RPMI7951 (cell line): ENCODE results near the gene ZNF750. TPM values are rescaled to one million over a fixed set of nuclear protein-coding genes. Genes with fewer than 3 reads are reported as not detected.

Experiments used
- DNase-seq: peaks from one replicate; pipeline ENCODE4 v3.0.0-alpha.2; 2012; ENCODE audit warnings: low read depth
- total RNA-seq: library from RNA; depleted of rRNA; stranded (reverse); fragments of >200 nt; shearing (Covaris generic); gene quantifications from 2 replicates; pipeline ENCODE4 v1.2.3, GENCODE V29; 2014

The ZNF750 gene
- total RNA-seq, 1 experiment from 2014 or later, result not detected

DNA sequence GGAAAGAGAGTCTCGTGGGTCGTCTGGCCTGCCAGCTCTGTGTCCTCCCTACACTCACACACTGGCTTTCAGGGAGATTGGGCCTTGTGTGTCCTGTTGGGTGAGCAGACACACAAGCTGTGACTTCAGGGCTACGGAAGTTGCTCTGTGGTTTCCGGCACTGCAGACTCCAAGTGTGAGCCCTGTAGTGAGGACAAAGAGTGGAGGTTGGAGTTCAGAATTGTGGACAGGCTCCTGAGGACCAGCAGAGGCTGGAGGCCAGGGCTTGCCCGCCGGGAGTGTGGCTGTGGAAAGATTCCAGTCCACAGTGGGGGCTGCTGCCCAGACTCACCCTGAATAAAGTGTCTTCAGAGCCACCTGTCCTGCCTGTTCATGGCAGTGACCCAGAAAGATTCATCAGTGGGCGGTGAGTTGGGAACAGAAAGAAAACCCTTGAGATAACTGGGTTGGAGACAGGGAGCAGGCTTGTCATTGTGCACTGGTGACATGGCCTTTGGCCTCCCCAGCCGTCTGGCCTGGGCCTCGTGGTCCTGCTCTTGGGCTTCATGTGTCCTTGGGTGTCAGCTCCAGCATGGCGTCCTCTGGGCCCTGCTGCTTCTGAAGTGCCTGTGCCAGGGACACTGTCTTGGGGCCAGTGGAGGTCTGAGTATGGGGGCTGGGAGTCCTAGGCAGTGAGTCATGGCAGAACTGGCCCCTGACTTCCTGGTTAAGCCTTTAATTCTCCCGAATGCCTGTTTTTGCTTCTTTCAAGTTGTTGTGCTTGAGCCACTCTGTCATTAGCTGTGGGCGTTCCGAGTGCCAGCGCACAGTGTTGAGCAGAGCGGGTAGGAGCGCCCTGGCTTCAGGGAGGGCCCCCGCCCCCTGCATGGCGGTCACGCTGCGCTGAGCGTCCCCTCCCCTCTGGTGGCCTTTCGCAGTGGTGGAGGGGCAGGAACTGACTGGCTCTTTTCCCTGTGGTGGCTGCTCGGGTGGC, 19.9 kb upstream of the ZNF750 start:
- DNase-seq, result peak; percentile 69

DNA sequence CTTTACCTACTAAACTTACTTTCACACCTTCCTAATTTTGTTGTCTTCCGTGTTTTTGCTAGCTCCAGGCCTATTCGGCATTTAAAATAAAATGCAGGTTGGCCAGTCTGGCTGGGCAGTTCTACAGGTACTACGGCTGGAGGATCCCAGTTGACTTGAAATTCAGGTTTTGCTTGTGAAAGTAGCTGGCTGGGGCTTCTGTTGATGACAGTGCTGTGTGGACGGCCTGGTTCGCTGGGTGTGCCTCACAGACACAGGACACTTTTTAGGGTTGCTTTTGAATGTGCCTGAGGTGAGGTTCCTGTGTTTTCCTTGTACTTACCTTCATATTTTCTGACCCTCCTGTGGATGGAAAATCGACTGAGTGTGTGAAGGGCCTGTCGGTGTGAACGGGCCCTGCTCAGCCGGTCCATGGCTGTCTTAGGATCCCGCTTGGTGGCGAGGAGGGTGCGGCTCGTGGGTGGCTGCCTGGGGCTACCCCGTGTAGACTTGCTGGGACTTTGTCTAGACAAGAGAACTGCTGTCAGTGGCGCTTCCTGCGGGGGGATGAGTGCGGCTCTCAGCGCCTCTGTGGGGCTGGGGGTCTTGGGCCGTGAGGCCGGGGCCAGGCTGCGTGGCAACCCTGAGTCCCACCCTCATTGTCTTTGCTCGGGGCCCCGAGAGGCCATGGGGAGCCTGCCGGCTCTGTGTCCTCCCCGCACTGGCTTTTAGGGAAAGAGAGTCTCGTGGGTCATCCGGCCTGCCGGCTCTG, 18.7 kb upstream of the ZNF750 start:
- DNase-seq, result no peak

GRCh38 chr17:82856361-82856760, 16.5 kb upstream of the ZNF750 start:
- DNase-seq, result no peak

DNA sequence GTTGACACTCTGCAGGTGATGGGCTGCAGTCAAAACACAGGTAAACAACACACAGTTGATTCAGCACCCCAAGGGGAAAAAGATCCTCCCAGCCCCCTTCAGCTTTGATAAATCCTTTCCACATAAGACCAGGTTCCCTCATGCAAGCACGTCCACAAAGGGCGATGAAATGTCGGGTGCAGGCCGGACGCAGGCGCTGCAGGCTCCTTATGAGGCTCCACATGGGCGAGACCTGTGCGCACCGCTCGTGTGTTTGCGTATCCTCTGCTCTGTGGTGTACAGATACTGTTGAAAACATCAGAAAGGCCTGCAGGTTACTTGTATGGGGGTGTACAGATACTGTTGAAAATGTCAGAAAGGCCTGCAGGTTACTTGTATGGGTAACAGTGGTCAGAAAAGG, 14.4 kb upstream of the ZNF750 start:
- no peak for DNase-seq

DNA sequence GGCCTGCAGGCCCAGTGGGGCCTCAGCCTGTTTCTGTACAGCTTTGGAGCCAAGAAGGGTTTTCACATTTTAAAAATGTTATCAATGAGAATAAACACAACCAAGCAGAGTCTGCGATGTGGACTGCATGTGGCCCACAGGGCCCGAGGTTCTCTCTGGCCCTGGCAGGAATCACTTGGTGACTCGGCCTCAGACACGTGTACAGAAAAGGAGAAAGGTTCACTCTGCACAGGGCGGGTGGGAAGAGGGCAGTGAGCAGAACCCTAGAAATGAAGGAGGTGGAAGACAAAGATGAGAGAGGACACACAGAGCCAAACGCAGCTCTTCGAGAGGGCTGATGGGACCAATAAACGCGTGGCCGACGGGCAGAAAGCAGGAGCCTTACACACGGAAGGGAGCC, 11.6 kb upstream of the ZNF750 start:
- DNase-seq, result no peak

- DNase-seq, result no peak
Observed at GRCh38 chr17:82849076-82849945, 9.5 kb upstream of the ZNF750 start.

DNA sequence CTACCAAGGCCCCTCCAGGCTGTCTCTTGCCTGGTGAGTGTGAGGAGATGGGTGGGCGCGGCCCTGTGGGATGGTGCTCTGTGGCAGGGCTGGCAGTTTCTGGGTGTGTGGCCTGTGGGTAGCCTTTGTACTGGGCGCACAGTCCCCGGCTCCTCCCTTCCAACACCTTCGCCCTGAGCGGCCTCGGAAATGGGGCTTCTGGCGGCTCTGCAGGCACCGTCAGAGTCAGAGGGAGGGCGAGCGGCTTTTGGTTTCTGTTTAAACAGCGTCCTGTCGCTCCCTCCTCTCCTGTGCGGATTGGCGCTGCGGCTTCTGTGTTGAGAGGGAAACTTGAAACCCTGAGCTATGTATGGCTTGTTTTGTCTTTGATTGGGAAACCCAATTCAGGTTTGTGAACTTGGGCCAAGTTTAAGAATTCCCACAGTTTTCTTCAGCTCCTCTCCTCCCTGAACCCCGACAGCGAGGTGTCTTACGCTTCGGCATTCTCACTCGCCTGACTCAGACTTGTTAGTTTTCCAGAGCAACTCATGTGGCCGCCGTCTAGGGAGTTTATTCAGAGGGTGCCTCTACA, 8.3 kb upstream of the ZNF750 start:
- no peak for DNase-seq

- no peak for DNase-seq
Observed at GRCh38 chr17:82846061-82846691, 6.4 kb upstream of the ZNF750 start.

DNA sequence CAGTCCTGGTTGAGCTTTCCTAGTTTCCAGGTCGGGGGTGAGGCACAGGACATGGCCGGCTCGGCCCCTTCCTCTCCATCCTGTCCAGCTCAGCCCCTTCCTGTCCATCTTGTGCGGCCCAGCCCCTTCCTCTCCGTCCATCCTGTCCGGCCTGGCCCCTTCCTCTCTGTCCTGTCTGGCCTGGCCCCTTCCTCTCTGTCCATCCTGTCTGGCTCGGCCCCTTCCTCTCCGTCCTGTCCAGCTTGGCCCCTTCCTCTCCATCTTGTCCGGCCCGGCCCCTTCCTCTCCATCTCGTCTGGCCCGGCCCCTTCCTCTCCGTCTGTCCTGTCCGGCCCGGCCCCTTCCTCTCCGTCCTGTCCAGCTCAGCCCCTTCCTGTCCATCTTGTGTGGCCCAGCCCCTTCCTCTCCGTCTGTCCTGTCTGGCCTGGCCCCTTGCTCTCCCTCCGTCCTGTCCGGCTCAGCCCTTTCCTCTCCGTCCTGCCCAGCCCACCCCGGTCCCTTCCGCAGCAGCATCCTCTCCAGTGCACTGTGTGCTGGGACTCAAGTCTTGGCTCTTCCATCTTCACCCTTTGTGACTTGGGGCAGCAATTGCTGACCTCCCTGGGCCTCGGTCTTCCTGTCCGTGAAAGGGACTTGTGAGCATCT, 5.5 kb upstream of the ZNF750 start:
- no peak for DNase-seq

- DNase-seq, result no peak
Observed at GRCh38 chr17:82844796-82845162, 5.0 kb upstream of the ZNF750 start.

DNA sequence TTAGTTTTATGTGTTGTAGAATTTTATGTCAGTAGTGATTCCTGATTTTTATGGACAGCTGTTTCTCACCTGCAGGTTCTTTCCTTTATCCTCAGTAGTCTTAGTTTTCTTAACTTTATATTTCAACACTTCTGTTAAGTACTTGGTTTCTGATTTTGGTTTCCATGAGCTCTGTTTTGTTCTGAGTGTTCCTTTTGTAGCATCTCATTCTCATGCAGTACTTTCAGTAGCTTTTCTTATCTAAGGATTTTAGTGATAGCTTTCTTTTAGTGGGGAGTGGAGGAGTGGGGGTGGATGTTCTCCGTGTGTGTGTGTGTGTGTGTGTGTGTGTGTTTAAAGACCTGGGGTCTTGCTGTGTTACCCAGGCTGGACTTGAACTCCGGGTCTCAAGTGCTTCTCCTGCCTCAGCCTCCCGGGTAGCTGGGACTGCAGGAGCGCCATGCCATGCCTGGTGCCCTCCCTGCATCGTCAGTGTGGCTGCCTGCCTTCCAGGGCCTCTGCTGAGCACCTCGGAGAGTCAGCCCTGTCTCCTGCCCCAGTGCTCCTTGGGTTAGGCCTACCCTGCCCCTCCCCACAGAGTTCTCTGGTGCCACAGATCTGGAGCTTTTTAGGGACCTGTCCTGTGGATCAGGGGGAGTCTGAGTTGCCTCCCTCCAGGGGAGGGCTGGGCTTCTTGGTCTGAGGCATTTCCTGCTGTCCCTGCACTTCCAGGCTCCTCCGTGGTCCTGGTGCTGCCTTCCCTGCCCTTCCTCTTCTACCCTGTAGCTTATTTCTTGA, 4.3 kb upstream of the ZNF750 start:
- DNase-seq, result no peak

- no peak for DNase-seq
Observed at GRCh38 chr17:82841921-82842596, 2.2 kb upstream of the ZNF750 start.

- DNase-seq, result no peak
Observed at GRCh38 chr17:82840431-82840831, 609 bp upstream of the ZNF750 start.

DNA sequence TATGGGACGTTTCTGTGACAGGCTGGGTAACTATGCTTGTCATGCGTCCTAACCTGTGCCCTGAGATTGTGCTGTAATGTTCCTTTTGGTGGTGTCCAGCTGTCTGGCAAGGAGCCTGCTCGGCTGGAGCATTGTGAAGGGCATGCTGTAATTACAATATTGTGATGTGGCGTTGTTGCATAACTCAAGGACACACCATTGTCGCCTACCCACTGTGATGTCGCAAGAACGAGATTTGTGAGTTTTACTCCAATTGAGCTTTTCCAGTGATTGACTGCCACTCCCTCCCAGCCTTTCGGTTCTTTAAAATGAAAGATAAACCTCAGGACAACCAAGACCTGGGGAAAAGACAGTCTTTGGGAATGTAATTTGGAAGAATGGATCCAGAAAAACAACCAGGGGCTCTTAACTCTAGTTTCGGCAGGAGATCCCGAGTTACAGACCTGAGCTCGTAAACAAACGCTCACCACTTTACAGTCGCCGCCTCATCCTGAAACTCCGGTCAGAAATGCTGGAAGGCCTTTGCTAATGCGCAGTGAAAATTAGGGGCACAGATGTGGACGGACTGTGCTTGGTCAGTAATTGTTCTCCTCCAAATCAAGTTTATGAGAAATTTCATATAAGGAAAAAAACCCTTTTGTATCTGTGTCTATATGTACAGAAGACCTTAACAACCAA, 1.3 kb downstream of the ZNF750 start:
- no peak for DNase-seq

DNA sequence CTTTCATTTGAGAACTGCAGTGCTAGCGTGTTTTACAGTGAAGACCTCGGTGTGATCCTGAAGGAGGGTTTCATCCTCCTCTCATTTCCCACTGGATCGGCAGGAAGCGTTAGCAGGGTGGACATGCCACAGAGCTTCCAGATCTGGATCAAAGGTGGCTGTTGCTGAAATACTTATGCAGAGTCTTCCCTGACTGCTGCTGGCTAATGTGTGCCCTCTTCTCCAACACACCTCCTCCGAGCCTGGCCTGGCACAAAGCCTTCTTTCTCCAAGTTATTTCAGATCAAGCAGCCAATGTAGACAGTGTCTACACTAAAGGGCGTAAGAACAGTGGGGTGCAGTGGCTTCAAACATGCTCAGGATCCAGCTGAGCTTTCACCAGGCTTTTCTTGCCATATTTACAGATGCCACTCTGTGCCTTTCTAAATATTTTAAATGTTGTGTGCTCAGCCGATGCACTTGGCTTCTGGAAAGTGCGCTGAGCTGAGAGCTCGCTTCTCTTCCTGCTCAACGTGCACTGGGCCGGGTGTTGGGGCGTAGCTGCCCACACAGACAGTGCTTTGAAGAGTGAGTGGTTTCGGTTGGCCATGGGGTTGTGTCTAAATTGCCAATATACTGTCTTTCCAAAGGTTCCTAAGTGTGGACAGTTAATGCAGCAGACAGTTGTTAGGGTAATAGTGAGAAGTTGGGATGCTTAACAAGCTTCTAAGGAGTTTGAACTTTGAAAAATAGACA, 2.1 kb downstream of the ZNF750 start:
- DNase-seq, result no peak

DNA sequence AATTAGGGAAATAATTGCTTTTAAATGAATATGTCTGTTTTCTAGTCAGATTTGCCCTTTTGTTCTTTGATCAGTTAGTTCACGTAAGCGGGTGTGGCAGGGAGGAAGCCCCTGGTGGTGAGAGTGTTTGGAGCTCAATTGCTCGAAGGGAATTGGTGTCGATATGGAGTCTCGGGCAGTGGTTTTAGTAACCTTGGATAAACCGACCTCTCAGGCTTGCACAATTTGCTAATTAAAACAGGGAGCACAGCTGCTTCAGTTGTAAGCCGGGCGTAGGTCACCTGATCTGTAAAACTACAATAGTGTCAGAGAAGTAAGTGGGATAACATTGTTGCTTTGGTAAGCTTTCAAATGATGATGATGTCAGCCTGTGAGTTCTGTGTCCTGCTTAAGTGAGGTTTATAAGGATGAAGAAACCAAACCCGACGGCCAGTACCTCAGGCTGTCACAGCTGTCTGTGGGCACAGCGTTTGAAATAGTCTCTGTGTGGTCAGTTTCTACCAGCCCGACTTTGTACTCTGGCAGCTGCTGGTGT, 2.9 kb downstream of the ZNF750 start:
- DNase-seq, result no peak

- DNase-seq, result no peak
Observed at GRCh38 chr17:82835766-82836512, 3.9 kb downstream of the ZNF750 start.
